ENCODE measurements around the gene WAPL. TPM values are rescaled to one million over a fixed set of nuclear protein-coding genes. Genes with fewer than 3 reads are reported as not detected.

WAPL gene
- total and polyA plus RNA-seq, 10 of the 15 experiments (the other 5 are each of a cell fraction or from before 2014, with no cell fraction given) = 15.7 to 45.8 (median 29.0) TPM

DNA sequence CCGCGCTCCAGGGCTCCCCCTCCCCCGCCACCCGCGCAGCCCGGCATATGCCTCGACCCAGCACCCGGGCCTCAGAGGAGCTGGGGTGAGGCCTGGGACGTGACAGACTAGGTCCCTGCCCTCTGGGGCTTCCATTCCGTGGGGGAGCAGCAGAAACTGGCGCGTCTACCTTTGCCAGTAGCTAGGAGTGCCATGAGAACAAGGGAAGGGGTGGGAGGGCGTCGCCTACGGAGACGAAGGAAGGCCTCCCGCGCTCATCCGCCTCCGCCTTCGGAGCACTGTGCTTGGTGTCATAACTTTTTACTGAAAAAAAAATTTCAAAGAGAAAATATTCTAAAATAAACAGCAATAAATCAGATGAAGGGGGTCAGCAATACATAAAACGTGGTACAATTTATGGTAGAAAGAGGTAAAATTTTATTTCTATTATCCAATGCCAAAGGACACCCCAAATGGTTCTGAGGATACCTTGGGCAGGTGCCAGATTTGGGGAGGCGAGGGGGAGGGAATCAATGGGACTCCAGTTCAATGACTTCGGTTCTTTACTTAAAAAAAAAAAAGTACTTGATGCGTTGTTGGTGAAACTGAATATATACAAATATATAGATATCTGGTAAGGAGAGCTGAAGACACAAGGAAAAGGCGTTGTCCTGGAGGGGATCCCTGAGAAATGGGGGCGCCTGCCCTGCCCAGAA lies 119.9 kb downstream of the WAPL start:
- ATAC-seq = peak; percentile 10
- no peak for FAIRE-seq
- no peak for DNase-seq (ENCODE audit: low read depth, low spot score)
- Histone ChIP-seq H3K4me2 (ENCODE audit: control insufficient read depth, insufficient read depth) (peak overlapping the region; percentile 90), H3K9ac (ENCODE audit: control insufficient read depth, insufficient read depth, low read length) (peak overlapping the region; percentile 87), H3K79me2 (ENCODE audit: control insufficient read depth, insufficient read depth, low read length) (peaks cover 14% of the 10 kb centered on the region), H3K4me1 (ENCODE audit: control insufficient read depth, insufficient read depth, low read length) (peaks cover 10% of the 10 kb centered on the region), H3K36me3 (ENCODE audit: control insufficient read depth in 2 of 2, insufficient read depth in 2 of 2, low read length in 1 of 2) (no peaks in the 10 kb centered on the region), H4K20me1 (ENCODE audit: control insufficient read depth, insufficient read depth) (no peaks in the 10 kb centered on the region), H3K27ac (ENCODE audit: control insufficient read depth, insufficient read depth) (peak overlapping the region; percentile 84), H3K4me3 (peak overlapping the region; percentile 75), H2AFZ (ENCODE audit: control insufficient read depth, low read depth, low read length) (peak overlapping the region; percentile 85), H3K27me3 (replicated peaks in 1 of 2; ENCODE audit: control insufficient read depth in 2 of 2, insufficient read depth in 2 of 2, low read length in 1 of 2) (no peaks in the 10 kb centered on the region), H3K9me3 (replicated peaks; ENCODE audit: control insufficient read depth, insufficient read depth, low read length) (no peaks in the 10 kb centered on the region)
- in situ Hi-C loops (cut with MboI) (no loop called here), intact Hi-C loops (cut with micrococcal nuclease; ENCODE audit: unreplicated experiment) (no loop called here)
- WGBS (ENCODE audit: insufficient coverage, insufficient replicate concordance, low lambda C conversion rate, missing lambda C conversion rate) = 23% methylated on average over 25 of the region's 27 CpGs
- BruUV-seq (replicated peaks) = no TSS peak
- ChIA-PET CTCF (interaction anchor here (0.7 to 5.7 kb wide), 9 partner anchors 10 to 533 kb away, joined by 3 to 77 read pairs (median 11); no protein-coding TSS in a partner anchor), RAD21 (ENCODE audit: unreplicated experiment) (interaction anchor here (0.8 to 5.6 kb wide), 12 partner anchors 11 to 241 kb away, joined by 4 to 155 read pairs (median 10); partner anchors contain the start of gene WAPL), POLR2A (interaction anchor here (0.7 to 5.7 kb wide), 6 partner anchors 10 to 241 kb away, joined by 3 to 110 read pairs (median 12); no protein-coding TSS in a partner anchor), SMC1A (ENCODE audit: uncharacterized antibody, unreplicated experiment) (interaction anchor here (0.6 to 9.9 kb wide), 12 partner anchors 9 to 1116 kb away, joined by 3 to 129 read pairs (median 5); no protein-coding TSS in a partner anchor)
- TF ChIP-seq PAX8 (IDR thresholded peaks at IDR 0.05) = no peak
- peak; percentile 41; the same call in 1 of the 2 replicates for TF ChIP-seq CHD1 (IDR thresholded peaks at IDR 0.05; ENCODE audit: low read depth, low read length)
- TF ChIP-seq, protein P1, sequence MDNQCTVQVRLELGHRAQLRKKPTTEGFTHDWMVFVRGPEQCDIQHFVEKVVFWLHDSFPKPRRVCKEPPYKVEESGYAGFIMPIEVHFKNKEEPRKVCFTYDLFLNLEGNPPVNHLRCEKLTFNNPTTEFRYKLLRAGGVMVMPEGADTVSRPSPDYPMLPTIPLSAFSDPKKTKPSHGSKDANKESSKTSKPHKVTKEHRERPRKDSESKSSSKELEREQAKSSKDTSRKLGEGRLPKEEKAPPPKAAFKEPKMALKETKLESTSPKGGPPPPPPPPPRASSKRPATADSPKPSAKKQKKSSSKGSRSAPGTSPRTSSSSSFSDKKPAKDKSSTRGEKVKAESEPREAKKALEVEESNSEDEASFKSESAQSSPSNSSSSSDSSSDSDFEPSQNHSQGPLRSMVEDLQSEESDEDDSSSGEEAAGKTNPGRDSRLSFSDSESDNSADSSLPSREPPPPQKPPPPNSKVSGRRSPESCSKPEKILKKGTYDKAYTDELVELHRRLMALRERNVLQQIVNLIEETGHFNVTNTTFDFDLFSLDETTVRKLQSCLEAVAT (IDR thresholded peaks at IDR 0.05) = peak; percentile 48; the same call in 1 of the 2 replicates
- no peak for TF ChIP-seq RBBP5 (conservative IDR thresholded peaks at IDR 0.05)
- TF ChIP-seq NBN (IDR thresholded peaks at IDR 0.05) = no peak
- TF ChIP-seq IKZF1 (conservative IDR thresholded peaks at IDR 0.05) = no peak
- no peak for TF ChIP-seq MYB (IDR thresholded peaks at IDR 0.05; ENCODE audit: borderline replicate concordance, low read depth, low read length)
- TF ChIP-seq, protein P2, sequence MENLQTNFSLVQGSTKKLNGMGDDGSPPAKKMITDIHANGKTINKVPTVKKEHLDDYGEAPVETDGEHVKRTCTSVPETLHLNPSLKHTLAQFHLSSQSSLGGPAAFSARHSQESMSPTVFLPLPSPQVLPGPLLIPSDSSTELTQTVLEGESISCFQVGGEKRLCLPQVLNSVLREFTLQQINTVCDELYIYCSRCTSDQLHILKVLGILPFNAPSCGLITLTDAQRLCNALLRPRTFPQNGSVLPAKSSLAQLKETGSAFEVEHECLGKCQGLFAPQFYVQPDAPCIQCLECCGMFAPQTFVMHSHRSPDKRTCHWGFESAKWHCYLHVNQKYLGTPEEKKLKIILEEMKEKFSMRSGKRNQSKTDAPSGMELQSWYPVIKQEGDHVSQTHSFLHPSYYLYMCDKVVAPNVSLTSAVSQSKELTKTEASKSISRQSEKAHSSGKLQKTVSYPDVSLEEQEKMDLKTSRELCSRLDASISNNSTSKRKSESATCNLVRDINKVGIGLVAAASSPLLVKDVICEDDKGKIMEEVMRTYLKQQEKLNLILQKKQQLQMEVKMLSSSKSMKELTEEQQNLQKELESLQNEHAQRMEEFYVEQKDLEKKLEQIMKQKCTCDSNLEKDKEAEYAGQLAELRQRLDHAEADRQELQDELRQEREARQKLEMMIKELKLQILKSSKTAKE (IDR thresholded peaks at IDR 0.05; ENCODE audit: low read depth, poor library complexity, severe bottlenecking) = no peak
- TF ChIP-seq, protein P3, sequence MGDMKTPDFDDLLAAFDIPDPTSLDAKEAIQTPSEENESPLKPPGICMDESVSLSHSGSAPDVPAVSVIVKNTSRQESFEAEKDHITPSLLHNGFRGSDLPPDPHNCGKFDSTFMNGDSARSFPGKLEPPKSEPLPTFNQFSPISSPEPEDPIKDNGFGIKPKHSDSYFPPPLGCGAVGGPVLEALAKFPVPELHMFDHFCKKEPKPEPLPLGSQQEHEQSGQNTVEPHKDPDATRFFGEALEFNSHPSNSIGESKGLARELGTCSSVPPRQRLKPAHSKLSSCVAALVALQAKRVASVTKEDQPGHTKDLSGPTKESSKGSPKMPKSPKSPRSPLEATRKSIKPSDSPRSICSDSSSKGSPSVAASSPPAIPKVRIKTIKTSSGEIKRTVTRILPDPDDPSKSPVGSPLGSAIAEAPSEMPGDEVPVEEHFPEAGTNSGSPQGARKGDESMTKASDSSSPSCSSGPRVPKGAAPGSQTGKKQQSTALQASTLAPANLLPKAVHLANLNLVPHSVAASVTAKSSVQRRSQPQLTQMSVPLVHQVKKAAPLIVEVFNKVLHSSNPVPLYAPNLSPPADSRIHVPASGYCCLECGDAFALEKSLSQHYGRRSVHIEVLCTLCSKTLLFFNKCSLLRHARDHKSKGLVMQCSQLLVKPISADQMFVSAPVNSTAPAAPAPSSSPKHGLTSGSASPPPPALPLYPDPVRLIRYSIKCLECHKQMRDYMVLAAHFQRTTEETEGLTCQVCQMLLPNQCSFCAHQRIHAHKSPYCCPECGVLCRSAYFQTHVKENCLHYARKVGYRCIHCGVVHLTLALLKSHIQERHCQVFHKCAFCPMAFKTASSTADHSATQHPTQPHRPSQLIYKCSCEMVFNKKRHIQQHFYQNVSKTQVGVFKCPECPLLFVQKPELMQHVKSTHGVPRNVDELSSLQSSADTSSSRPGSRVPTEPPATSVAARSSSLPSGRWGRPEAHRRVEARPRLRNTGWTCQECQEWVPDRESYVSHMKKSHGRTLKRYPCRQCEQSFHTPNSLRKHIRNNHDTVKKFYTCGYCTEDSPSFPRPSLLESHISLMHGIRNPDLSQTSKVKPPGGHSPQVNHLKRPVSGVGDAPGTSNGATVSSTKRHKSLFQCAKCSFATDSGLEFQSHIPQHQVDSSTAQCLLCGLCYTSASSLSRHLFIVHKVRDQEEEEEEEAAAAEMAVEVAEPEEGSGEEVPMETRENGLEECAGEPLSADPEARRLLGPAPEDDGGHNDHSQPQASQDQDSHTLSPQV (IDR thresholded peaks at IDR 0.05) = no peak
- no peak for TF ChIP-seq JUND (IDR thresholded peaks at IDR 0.05; ENCODE audit: low read depth, low read length)
- TF ChIP-seq, protein P4, sequence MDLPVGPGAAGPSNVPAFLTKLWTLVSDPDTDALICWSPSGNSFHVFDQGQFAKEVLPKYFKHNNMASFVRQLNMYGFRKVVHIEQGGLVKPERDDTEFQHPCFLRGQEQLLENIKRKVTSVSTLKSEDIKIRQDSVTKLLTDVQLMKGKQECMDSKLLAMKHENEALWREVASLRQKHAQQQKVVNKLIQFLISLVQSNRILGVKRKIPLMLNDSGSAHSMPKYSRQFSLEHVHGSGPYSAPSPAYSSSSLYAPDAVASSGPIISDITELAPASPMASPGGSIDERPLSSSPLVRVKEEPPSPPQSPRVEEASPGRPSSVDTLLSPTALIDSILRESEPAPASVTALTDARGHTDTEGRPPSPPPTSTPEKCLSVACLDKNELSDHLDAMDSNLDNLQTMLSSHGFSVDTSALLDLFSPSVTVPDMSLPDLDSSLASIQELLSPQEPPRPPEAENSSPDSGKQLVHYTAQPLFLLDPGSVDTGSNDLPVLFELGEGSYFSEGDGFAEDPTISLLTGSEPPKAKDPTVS (IDR thresholded peaks at IDR 0.05; ENCODE audit: low read depth, low read length) = no peak
- TF ChIP-seq SIN3A (IDR thresholded peaks at IDR 0.05; ENCODE audit: low read depth, low read length) = 0 out of 2 replicates have a peak, but pooled peaks have one; percentile 27
- no peak for TF ChIP-seq STAT3 (IDR thresholded peaks at IDR 0.05; ENCODE audit: low read depth, low read length)
- TF ChIP-seq POLR2AphosphoS2 (IDR thresholded peaks at IDR 0.05; ENCODE audit: low read depth, low read length) = no peak
